GM12878 (cell line): Measurements from ENCODE around the gene BCAP31. TPM values are rescaled to one million over a fixed set of nuclear protein-coding genes. Genes with fewer than 3 reads are reported as not detected.

Source experiments
- ATAC-seq: fragments of 200-7000 bp; cut with Tn5 transposase; 3 replicates; pipeline ENCODE4 v1.9.1; 2020; ENCODE audit warnings: mild to moderate bottlenecking, moderate library complexity
- BruUV-seq: library from RNA; stranded (reverse); fragments of 400-500 nt; replicated peaks from 2 replicates; lab custom pipeline; 2021; lab: Mats Ljungman, UMichigan
- CTCF ChIA-PET: fragments of 300-600 bp; sonication (Branson Sonifier 250); formaldehyde crosslinking; extraction: SDS; loops from one replicate; lab custom pipeline; 2021; ENCODE audit warnings: inconsistent platforms; lab: Yijun Ruan, JAX
- POLR2A ChIA-PET: fragments of 350-600 bp; formaldehyde crosslinking; extraction: SDS; loops from one replicate; lab custom pipeline; 2021; ENCODE audit warnings: inconsistent platforms; lab: Charles Lee
- RAD21 ChIA-PET: fragments of 300-600 bp; sonication (Branson Sonifier 250); formaldehyde crosslinking; loops from one replicate; lab custom pipeline; 2023; ENCODE audit warnings: antibody characterized with exemption; ENCODE audit not compliant: unreplicated experiment; lab: Charles Lee
- SMC1A ChIA-PET: fragments of 300-600 bp; sonication (Branson Sonifier 250); formaldehyde crosslinking; loops from one replicate; lab custom pipeline; 2023; ENCODE audit not compliant: unreplicated experiment, uncharacterized antibody; lab: Charles Lee
- DNase-seq: peaks from one replicate; pipeline ENCODE4 v3.0.0-alpha.2; 2011; ENCODE audit warnings: low read depth, low spot score
- FAIRE-seq: peaks from 3 replicates; lab custom pipeline; 2011; peaks lifted over from hg19 to GRCh38; lab: Jason Lieb, UNC
- H2AFZ ChIP-seq: 2 replicates; pipeline ENCODE4 v1.6.0; 2011; ENCODE audit warnings: low read depth, low read length, control low read depth; ENCODE audit not compliant: control insufficient read depth
- H3K27ac ChIP-seq: 2 replicates; pipeline ENCODE4 v1.5.1; 2011; ENCODE audit warnings: control low read depth; ENCODE audit not compliant: control insufficient read depth, insufficient read depth
- H3K27me3 ChIP-seq, 2 experiments: replicated peaks in 1 of 2; 2 replicates each; pipeline versions ENCODE4 v1.6.0 to v1.6.1; 2011; ENCODE audit warnings: low read length in 1 of 2; ENCODE audit not compliant: control insufficient read depth in 2 of 2, insufficient read depth in 2 of 2
- H3K36me3 ChIP-seq, 2 experiments: 2 replicates each; pipeline ENCODE4 v1.5.1; 2011; ENCODE audit warnings: low read length in 1 of 2; ENCODE audit not compliant: control insufficient read depth in 2 of 2, insufficient read depth in 2 of 2
- H3K4me1 ChIP-seq: 2 replicates; pipeline ENCODE4 v1.6.1; 2011; ENCODE audit warnings: mild to moderate bottlenecking, low read length, moderate library complexity, mixed read lengths; ENCODE audit not compliant: control insufficient read depth, insufficient read depth
- H3K4me2 ChIP-seq: 2 replicates; pipeline ENCODE4 v1.6.0; 2011; ENCODE audit warnings: control low read depth; ENCODE audit not compliant: control insufficient read depth, insufficient read depth
- H3K4me3 ChIP-seq: fragments of 200-600 bp; sonication (generic); 2 replicates; pipeline ENCODE4 v1.5.1; 2016
- H3K79me2 ChIP-seq: 2 replicates; pipeline ENCODE4 v1.6.0; 2011; ENCODE audit warnings: low read length; ENCODE audit not compliant: control insufficient read depth, insufficient read depth
- H3K9ac ChIP-seq: 2 replicates; pipeline ENCODE4 v1.8.0; 2011; ENCODE audit warnings: low read length, control low read depth, mixed read lengths; ENCODE audit not compliant: control insufficient read depth, insufficient read depth
- H3K9me3 ChIP-seq: replicated peaks from 3 replicates; pipeline ENCODE4 v1.5.1; 2011; ENCODE audit warnings: mild to moderate bottlenecking, low read length; ENCODE audit not compliant: control insufficient read depth, insufficient read depth
- H4K20me1 ChIP-seq: 2 replicates; pipeline ENCODE4 v1.6.0; 2011; ENCODE audit not compliant: control insufficient read depth, insufficient read depth
- BCL3 ChIP-seq: IDR thresholded peaks from 2 replicates; pipeline ENCODE4 v1.6.1; 2011; ENCODE audit warnings: borderline replicate concordance, low read depth, mild to moderate bottlenecking, moderate library complexity, low read length; ENCODE audit not compliant: insufficient read depth, poor library complexity, severe bottlenecking
- CBX5 ChIP-seq: sonication (generic); IDR thresholded peaks from 2 replicates; pipeline ENCODE4 v1.6.1; 2016; ENCODE audit warnings: low read depth, moderate library complexity, mild to moderate bottlenecking, inconsistent platforms
- CHD4 ChIP-seq: fragments of 200-600 bp; sonication (generic); IDR thresholded peaks from 2 replicates; pipeline ENCODE4 v1.6.1; 2016; ENCODE audit warnings: mild to moderate bottlenecking
- FOXM1 ChIP-seq: IDR thresholded peaks from 2 replicates; pipeline ENCODE4 v1.6.1; 2012; ENCODE audit warnings: low read depth, mild to moderate bottlenecking, inconsistent platforms, low read length, moderate library complexity
- GABPA ChIP-seq: IDR thresholded peaks from 2 replicates; pipeline ENCODE4 v1.6.1; 2014; ENCODE audit warnings: antibody characterized with exemption, low read depth, mild to moderate bottlenecking, inconsistent platforms
- GATAD2B ChIP-seq: fragments of 450-650 bp; conservative IDR thresholded peaks from 2 replicates; pipeline ENCODE4 v1.6.1; 2017; ENCODE audit warnings: low read depth, mild to moderate bottlenecking, moderate library complexity
- HCFC1 ChIP-seq: fragments of 150-350 bp; IDR thresholded peaks from 2 replicates; pipeline ENCODE4 v1.6.1; 2014; ENCODE audit warnings: low read length
- MTA2 ChIP-seq: fragments of 450-650 bp; IDR thresholded peaks from 2 replicates; pipeline ENCODE4 v1.6.1; 2016; ENCODE audit warnings: low read depth, mild to moderate bottlenecking, moderate library complexity
- POU2F2 ChIP-seq: IDR thresholded peaks from 3 replicates; pipeline ENCODE4 v1.6.1; 2011; ENCODE audit warnings: low read depth, mild to moderate bottlenecking, low read length, borderline replicate concordance
- PRDM15 ChIP-seq: fragments of 450-650 bp; formaldehyde crosslinking; IDR thresholded peaks from 2 replicates; pipeline ENCODE4 v1.4.0; 2020; ENCODE audit warnings: mild to moderate bottlenecking, moderate library complexity
- RFX5 ChIP-seq: IDR thresholded peaks from 2 replicates; pipeline ENCODE4 v1.6.1; 2011; ENCODE audit warnings: low read depth, low read length, improper control_type of control experiment
- RUNX3 ChIP-seq: IDR thresholded peaks from 2 replicates; pipeline ENCODE4 v1.6.1; 2012; ENCODE audit warnings: low read length, inconsistent platforms
- SIX5 ChIP-seq: IDR thresholded peaks from 2 replicates; pipeline ENCODE4 v1.6.1; 2011; ENCODE audit warnings: mild to moderate bottlenecking, low read depth, low read length, moderate library complexity; ENCODE audit not compliant: severe bottlenecking
- ZBTB4 ChIP-seq: fragments of 450-650 bp; formaldehyde crosslinking; IDR thresholded peaks from 2 replicates; pipeline ENCODE4 v1.4.0; 2022; ENCODE audit warnings: mild to moderate bottlenecking, moderate library complexity
- ZNF207 ChIP-seq: fragments of 450-650 bp; IDR thresholded peaks from 2 replicates; pipeline ENCODE4 v1.6.1; 2014; ENCODE audit warnings: antibody characterized with exemption, mild to moderate bottlenecking, borderline replicate concordance
- ZZZ3 ChIP-seq: IDR thresholded peaks from 2 replicates; pipeline ENCODE4 v1.6.1; 2011; ENCODE audit warnings: low read depth; ENCODE audit not compliant: control insufficient read depth, insufficient read length
- WGBS: methylation state at CpG from one replicate; pipeline ENCODE4 v1.1.6; 2016; ENCODE audit warnings: low lambda C conversion rate; ENCODE audit not compliant: insufficient replicate concordance, insufficient coverage; ENCODE audit errors: missing lambda C conversion rate; 5-methylcytosine and 5-hydroxymethylcytosine counted together
- in situ Hi-C: fragments of 300-500 bp; cut with MboI; formaldehyde crosslinking; loops from 9 replicates; pipeline ENCODE4 v1.14.3; 2018; ENCODE audit warnings: mixed read lengths
- intact Hi-C: fragments of 100-400 bp; cut with micrococcal nuclease; formaldehyde crosslinking; loops from one replicate; pipeline ENCODE4 v1.14.2; 2022; ENCODE audit not compliant: unreplicated experiment
- polyA plus RNA-seq, 11 experiments: library from polyadenylated mRNA; depleted of rRNA in 4 of 11; unstranded in 6 of 11; stranded (reverse) in 5 of 11; fragments of >200 nt; fragmentation: Nextera tagmentation in 4 of 11; fragmentation: Illumina TruSeq in 1 of 11; extraction: Ambion mirVana in 4 of 11; extraction: Trizol in 1 of 11; gene quantifications; 1 replicate in 1 of 11; 2 replicates in 10 of 11; pipeline versions ENCODE4 v1.2.1 to v1.2.3, GENCODE V29; 2011 to 2016; ENCODE audit warnings: inconsistent platforms in 2 of 11, missing spikeins in 2 of 11, low read depth in 1 of 11
- total RNA-seq, 4 experiments: library from RNA; depleted of rRNA in 3 of 4; stranded (reverse); fragments of >200 nt in 3 of 4; fragmentation: Illumina TruSeq in 1 of 4; extraction: Trizol in 1 of 4; gene quantifications; 2 replicates each; pipeline versions ENCODE4 v1.2.1 to v1.2.3, GENCODE V29; 2013 to 2021

Gene BCAP31
- total and polyA plus RNA-seq, 10 of the 15 experiments (the other 5 are each of a cell fraction or from before 2014, with no cell fraction given), result 63.1 to 246 (median 95.6) TPM

GRCh38 chrX:153692611-153693156 is 31.5 kb downstream of the BCAP31 start:
- ChIA-PET CTCF (no interaction called here), SMC1A (no interaction called here), RAD21 (no interaction called here), POLR2A (no interaction called here)
- Histone ChIP-seq H3K4me3 (no peak overlapping the region), H3K27ac (no peak overlapping the region), H3K9me3 (no peaks in the 10 kb centered on the region), H4K20me1 (no peaks in the 10 kb centered on the region), H3K27me3 (no peaks in the 10 kb centered on the region), H3K4me2 (no peak overlapping the region), H3K4me1 (no peaks in the 10 kb centered on the region), H3K9ac (no peak overlapping the region), H2AFZ (no peak overlapping the region), H3K36me3 (no peaks in the 10 kb centered on the region), H3K79me2 (no peaks in the 10 kb centered on the region)
- no TSS peak for BruUV-seq
- ATAC-seq (no peak), DNase-seq (no peak), FAIRE-seq (no peak)
- WGBS, result 27% methylated on average over 24 of the region's 24 CpGs
- in situ Hi-C loops (no loop called here), intact Hi-C loops (no loop called here)
- TF ChIP-seq GABPA (no peak), PRDM15 (CRISPR knock-in tag) (no peak), ZZZ3 (no peak), ZBTB4 (CRISPR knock-in tag) (no peak), CBX5 (no peak), MTA2 (no peak), FOXM1 (no peak), POU2F2 (no peak), BCL3 (no peak), RUNX3 (no peak), ZNF207 (no peak), CHD4 (no peak), SIX5 (no peak), HCFC1 (no peak), RFX5 (no peak), GATAD2B (no peak)
